HepG2 (cell line): ENCODE results near the gene CD7. TPM values are rescaled to one million over a fixed set of nuclear protein-coding genes. Genes with fewer than 3 reads are reported as not detected.
A peak's percentile ranks its signal among the peaks of the same experiment; 100 is the strongest.

ENCODE experiments used
- ARID4A ChIP-seq: sonication (generic); formaldehyde crosslinking; IDR thresholded peaks from 2 replicates; pipeline ENCODE4 v1.5.0; 2020; ENCODE audit warnings: mild to moderate bottlenecking, missing genetic modification reagents, borderline replicate concordance
- ATF7 ChIP-seq, 2 experiments: fragments of 450-650 bp in 1 of 2; sonication (generic) in 1 of 2; formaldehyde crosslinking in 1 of 2; IDR thresholded peaks; 2 replicates each; pipeline versions ENCODE4 v1.4.0 to v1.6.1; 2016 to 2020; ENCODE audit warnings: antibody characterized with exemption in 1 of 2, mild to moderate bottlenecking in 1 of 2, missing genetic modification reagents in 1 of 2
- DDIT3 ChIP-seq: sonication (generic); formaldehyde crosslinking; IDR thresholded peaks from 2 replicates; pipeline ENCODE4 v1.4.0; 2020; ENCODE audit warnings: mild to moderate bottlenecking, missing genetic modification reagents
- HIVEP1 ChIP-seq: sonication (generic); formaldehyde crosslinking; IDR thresholded peaks from 2 replicates; pipeline ENCODE4 v1.4.0; 2020; ENCODE audit warnings: mild to moderate bottlenecking, missing genetic modification reagents
- MED8 ChIP-seq: sonication (generic); formaldehyde crosslinking; IDR thresholded peaks from 2 replicates; pipeline ENCODE4 v1.8.1; 2023; ENCODE audit warnings: mild to moderate bottlenecking, missing genetic modification reagents; ENCODE audit not compliant: insufficient replicate concordance
- TGIF2 ChIP-seq: IDR thresholded peaks from 2 replicates; pipeline ENCODE4 v1.6.1; 2016; ENCODE audit warnings: control low read depth, missing compliant biosample characterization
- ZNF121 ChIP-seq: sonication (generic); formaldehyde crosslinking; IDR thresholded peaks from 2 replicates; pipeline ENCODE4 v1.5.0; 2020; ENCODE audit warnings: mild to moderate bottlenecking, missing genetic modification reagents
- ZNF367 ChIP-seq: sonication (generic); formaldehyde crosslinking; IDR thresholded peaks from 2 replicates; pipeline ENCODE4 v1.4.0; 2020; ENCODE audit warnings: missing genetic modification reagents, borderline replicate concordance
- ZNF451 ChIP-seq: sonication (generic); formaldehyde crosslinking; IDR thresholded peaks from 2 replicates; pipeline ENCODE4 v1.5.0; 2020; ENCODE audit warnings: mild to moderate bottlenecking, missing genetic modification reagents
- ZNF605 ChIP-seq: sonication (generic); formaldehyde crosslinking; IDR thresholded peaks from 2 replicates; pipeline ENCODE4 v1.8.0; 2022; ENCODE audit warnings: mild to moderate bottlenecking, missing genetic modification reagents
- polyA plus RNA-seq, 8 experiments: library from polyadenylated mRNA; depleted of rRNA in 3 of 8; stranded (reverse) in 7 of 8; unstranded in 1 of 8; fragments of >200 nt; fragmentation: Illumina TruSeq in 4 of 8; extraction: Trizol in 4 of 8; gene quantifications; 2 replicates each; pipeline versions ENCODE4 v1.2.1 to v1.2.3, GENCODE V29; 2011 to 2016; ENCODE audit warnings: low read depth in 4 of 8, missing spikeins in 1 of 8, mixed read lengths in 1 of 8; ENCODE audit not compliant: insufficient read depth in 1 of 8
- total RNA-seq, 5 experiments: library from RNA; depleted of rRNA; stranded (reverse); fragments of >200 nt; fragmentation: Illumina TruSeq; extraction: Trizol; gene quantifications; 2 replicates each; pipeline ENCODE4 v1.2.3, GENCODE V29; 2016; ENCODE audit warnings: low read depth in 1 of 5
- TF ChIP-seq, protein P1 (sequence below): IDR thresholded peaks from 2 replicates; pipeline ENCODE4 v1.6.1; 2018; ENCODE audit warnings: missing genetic modification reagents, mild to moderate bottlenecking, missing compliant biosample characterization
- TF ChIP-seq, protein P2 (sequence below): sonication (generic); formaldehyde crosslinking; IDR thresholded peaks from 2 replicates; pipeline ENCODE4 v1.4.0; 2020; ENCODE audit warnings: missing genetic modification reagents
- TF ChIP-seq, protein P3 (sequence below): sonication (generic); formaldehyde crosslinking; IDR thresholded peaks from 2 replicates; pipeline ENCODE4 v1.4.0; 2020; ENCODE audit warnings: missing genetic modification reagents, borderline replicate concordance

CD7 gene
- total and polyA plus RNA-seq, 2 of the 13 experiments (the other 11 are each of a cell fraction or from before 2014, with no cell fraction given) = 67.6 to 76.4 TPM

GRCh38 chr17:82302991-82303943 lies 14.1 kb downstream of the CD7 start (continued):
- peak; percentile 75; the same call in 1 of the 2 replicates for TF ChIP-seq ZNF451 (CRISPR knock-in tag)
- TF ChIP-seq, protein P1, sequence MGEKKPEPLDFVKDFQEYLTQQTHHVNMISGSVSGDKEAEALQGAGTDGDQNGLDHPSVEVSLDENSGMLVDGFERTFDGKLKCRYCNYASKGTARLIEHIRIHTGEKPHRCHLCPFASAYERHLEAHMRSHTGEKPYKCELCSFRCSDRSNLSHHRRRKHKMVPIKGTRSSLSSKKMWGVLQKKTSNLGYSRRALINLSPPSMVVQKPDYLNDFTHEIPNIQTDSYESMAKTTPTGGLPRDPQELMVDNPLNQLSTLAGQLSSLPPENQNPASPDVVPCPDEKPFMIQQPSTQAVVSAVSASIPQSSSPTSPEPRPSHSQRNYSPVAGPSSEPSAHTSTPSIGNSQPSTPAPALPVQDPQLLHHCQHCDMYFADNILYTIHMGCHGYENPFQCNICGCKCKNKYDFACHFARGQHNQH (CRISPR knock-in tag) = 0 out of 2 replicates have a peak, but pooled peaks have one; percentile 48
- TF ChIP-seq ZNF121 = no peak
- TF ChIP-seq, protein P2, sequence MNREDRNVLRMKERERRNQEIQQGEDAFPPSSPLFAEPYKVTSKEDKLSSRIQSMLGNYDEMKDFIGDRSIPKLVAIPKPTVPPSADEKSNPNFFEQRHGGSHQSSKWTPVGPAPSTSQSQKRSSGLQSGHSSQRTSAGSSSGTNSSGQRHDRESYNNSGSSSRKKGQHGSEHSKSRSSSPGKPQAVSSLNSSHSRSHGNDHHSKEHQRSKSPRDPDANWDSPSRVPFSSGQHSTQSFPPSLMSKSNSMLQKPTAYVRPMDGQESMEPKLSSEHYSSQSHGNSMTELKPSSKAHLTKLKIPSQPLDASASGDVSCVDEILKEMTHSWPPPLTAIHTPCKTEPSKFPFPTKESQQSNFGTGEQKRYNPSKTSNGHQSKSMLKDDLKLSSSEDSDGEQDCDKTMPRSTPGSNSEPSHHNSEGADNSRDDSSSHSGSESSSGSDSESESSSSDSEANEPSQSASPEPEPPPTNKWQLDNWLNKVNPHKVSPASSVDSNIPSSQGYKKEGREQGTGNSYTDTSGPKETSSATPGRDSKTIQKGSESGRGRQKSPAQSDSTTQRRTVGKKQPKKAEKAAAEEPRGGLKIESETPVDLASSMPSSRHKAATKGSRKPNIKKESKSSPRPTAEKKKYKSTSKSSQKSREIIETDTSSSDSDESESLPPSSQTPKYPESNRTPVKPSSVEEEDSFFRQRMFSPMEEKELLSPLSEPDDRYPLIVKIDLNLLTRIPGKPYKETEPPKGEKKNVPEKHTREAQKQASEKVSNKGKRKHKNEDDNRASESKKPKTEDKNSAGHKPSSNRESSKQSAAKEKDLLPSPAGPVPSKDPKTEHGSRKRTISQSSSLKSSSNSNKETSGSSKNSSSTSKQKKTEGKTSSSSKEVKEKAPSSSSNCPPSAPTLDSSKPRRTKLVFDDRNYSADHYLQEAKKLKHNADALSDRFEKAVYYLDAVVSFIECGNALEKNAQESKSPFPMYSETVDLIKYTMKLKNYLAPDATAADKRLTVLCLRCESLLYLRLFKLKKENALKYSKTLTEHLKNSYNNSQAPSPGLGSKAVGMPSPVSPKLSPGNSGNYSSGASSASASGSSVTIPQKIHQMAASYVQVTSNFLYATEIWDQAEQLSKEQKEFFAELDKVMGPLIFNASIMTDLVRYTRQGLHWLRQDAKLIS = no peak
- peak; percentile 56; the same call in 1 of the 2 replicates for TF ChIP-seq TGIF2 (CRISPR knock-in tag)
- TF ChIP-seq, protein P3, sequence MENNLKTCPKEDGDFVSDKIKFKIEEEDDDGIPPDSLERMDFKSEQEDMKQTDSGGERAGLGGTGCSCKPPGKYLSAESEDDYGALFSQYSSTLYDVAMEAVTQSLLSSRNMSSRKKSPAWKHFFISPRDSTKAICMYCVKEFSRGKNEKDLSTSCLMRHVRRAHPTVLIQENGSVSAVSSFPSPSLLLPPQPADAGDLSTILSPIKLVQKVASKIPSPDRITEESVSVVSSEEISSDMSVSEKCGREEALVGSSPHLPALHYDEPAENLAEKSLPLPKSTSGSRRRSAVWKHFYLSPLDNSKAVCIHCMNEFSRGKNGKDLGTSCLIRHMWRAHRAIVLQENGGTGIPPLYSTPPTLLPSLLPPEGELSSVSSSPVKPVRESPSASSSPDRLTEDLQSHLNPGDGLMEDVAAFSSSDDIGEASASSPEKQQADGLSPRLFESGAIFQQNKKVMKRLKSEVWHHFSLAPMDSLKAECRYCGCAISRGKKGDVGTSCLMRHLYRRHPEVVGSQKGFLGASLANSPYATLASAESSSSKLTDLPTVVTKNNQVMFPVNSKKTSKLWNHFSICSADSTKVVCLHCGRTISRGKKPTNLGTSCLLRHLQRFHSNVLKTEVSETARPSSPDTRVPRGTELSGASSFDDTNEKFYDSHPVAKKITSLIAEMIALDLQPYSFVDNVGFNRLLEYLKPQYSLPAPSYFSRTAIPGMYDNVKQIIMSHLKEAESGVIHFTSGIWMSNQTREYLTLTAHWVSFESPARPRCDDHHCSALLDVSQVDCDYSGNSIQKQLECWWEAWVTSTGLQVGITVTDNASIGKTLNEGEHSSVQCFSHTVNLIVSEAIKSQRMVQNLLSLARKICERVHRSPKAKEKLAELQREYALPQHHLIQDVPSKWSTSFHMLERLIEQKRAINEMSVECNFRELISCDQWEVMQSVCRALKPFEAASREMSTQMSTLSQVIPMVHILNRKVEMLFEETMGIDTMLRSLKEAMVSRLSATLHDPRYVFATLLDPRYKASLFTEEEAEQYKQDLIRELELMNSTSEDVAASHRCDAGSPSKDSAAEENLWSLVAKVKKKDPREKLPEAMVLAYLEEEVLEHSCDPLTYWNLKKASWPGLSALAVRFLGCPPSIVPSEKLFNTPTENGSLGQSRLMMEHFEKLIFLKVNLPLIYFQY (CRISPR knock-in tag) = peak; percentile 34; the same call in 1 of the 2 replicates
- TF ChIP-seq ZNF367 (CRISPR knock-in tag) = no peak
- TF ChIP-seq HIVEP1 (CRISPR knock-in tag) = peak; percentile 55; the same call in 1 of the 2 replicates
- TF ChIP-seq ATF7 (IDR thresholded peaks at IDR 0.05) = no peak
- TF ChIP-seq ATF7 (CRISPR knock-in tag; IDR thresholded peaks at IDR 0.05) = no peak
- peak; percentile 34 for TF ChIP-seq MED8 (CRISPR knock-in tag)
- TF ChIP-seq ZNF605 (CRISPR knock-in tag) = no peak
- peak; percentile 43; the same call in 1 of the 2 replicates for TF ChIP-seq ARID4A
- TF ChIP-seq DDIT3 (CRISPR knock-in tag) = no peak
